ENCODE measurements around the gene RCBTB1.

The RCBTB1 gene

DNA sequence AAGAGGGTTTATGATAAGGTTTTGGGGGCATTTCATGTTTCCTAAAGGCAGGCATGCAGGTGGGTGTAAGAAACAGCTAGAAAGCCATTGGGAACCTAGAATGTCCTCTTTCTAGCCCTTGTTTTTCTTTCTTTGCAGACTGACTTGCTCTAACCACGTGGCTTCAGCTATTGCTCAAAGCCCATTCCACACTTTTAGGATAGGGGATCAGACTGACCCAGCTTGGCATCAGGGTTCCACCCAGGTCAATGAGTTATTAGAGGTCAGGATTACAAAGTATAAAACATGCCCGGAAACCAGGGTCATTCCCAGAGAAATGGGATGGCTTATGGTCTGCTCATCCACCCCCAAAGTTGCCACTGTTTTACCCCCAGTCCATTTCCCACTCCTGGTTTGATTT is 72.8 kb downstream of the RCBTB1 start:
- DNase-seq (ENCODE audit: low spot score) = no peak

DNA sequence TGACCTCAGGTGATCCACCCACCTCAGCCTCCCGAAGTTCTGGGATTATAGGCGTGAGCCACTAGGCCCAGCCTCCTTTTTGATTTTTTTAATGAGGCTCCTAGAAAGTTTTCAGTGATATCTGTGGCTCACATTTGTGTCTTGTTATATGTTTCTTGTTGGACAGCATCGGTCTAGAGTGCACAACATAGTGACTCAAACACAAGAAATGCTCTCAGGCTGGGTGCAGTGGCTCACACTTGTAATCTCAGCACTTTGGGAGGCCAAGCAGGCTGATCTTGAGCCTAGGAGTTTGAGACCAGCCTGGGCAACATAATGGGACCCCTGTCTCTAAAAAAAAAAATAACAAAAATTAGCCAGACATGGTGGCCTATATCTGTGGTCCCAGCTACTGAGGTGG is 81.4 kb downstream of the RCBTB1 start:
- DNase-seq (ENCODE audit: low spot score) = no peak

DNA sequence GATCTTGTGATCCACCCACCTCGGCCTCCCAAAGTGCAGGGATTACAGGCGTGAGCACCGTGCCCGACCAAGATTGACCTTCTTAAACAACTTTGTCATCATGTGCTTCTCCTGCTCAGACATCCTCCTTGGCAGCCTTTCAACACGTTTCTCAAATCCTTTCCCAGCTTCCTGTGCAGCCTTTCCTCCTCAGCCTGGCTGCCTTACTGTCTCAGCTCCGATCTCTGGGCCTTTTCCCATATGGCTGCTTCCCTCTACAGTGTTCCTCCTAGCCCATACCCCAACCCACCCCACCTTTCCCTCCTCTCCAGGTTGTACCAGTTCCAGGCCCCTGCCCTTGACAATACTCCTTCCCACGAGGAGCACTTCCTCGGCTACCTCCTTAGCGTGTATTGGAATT is 82.4 kb downstream of the RCBTB1 start:
- DNase-seq (ENCODE audit: low spot score) = no peak

DNA sequence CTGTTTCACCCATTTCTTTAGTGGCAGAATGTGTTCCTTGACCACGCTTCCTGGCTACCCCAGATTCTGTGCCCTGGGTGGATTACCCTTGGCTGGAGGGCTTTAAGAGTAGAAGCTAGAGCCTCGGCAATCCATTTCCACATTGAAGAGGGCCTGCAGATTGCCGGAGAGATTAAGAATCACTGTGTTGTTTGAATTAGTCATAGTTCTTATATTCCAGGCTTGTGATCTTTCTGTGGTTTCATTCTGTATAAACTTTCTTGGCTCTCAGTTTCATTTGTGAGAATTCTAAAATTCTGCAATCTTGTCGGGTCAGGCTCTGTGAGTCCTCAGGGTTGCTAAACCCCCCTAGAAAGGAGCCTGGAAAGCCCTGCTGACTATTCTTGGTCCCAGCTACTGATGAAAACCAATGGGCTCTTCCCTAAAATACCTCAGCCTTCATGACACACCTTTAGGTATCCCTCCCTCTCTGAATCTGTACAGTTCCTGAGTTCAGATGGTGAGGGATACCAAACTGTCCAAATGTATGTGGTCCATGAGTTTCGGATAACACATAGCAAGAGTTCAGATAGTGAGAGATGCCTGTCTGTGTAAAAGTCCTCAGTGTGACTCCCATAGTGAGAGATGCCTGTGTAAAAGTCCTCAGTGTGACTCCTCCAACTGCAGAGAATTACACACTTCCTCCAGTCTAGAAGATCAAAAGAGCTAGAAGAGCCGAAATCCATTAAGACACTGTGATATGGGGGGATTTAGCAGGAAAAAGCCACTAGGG is 85.3 kb downstream of the RCBTB1 start:
- DNase-seq (ENCODE audit: low spot score) = no peak

DNA sequence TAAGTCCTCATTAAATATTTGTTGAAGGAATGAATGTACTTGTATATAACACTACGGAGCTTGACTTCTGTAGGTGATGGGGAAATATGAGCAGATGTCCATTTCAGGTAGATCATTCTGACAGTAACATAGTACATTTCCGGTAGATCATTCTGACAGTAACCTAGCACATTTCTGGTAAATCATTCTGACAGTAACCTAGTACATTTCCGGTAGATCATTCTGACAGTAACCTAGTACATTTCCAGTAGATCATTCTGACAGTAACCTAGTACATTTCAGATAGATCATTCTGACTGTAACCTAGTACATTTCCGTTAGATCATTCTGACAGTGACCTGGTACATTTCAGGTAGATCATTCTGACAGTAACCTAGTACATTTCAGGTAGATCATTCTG is 87.2 kb downstream of the RCBTB1 start:
- peak; percentile 21 for DNase-seq (ENCODE audit: low spot score)

DNA sequence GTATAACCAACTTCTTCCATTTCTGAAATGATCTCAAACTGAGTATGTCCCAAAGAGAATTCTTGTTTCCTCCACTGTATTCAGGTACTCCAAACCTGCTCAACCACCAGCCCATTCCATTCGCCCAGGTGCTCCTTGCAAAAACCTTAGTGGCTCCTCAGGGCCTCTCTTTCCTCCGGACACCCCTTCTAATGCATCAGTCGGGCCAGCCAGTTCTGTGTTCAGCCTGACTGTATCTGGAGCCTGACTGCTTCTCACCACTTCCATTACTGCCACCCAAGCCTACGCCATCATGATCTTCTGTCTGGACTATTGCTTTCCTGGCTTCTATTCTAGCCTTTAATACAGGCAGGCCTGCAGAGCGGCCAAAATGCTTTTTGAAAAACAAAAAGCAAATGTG is 88.1 kb downstream of the RCBTB1 start:
- DNase-seq (ENCODE audit: low spot score) = no peak

DNA sequence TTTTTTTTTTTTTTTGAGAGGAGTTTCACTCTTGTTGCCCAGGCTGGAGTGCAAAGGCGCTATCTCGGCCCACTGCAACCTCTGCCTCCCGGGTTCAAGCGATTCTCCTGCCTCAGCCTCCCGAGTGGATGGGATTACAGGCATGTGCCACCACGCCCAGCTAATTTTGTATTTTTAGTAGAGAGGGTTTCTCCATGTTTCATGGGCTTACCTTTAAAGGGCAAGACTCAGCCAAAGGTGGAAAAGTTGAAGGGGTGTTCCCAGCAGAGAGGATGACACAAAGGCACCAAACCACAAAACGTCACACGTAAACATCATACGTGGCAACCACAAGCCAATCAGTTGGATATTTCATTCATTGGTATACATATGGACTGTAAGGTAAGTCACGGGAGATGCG is 88.5 kb downstream of the RCBTB1 start:
- peak; percentile 43 for DNase-seq (ENCODE audit: low spot score)

DNA sequence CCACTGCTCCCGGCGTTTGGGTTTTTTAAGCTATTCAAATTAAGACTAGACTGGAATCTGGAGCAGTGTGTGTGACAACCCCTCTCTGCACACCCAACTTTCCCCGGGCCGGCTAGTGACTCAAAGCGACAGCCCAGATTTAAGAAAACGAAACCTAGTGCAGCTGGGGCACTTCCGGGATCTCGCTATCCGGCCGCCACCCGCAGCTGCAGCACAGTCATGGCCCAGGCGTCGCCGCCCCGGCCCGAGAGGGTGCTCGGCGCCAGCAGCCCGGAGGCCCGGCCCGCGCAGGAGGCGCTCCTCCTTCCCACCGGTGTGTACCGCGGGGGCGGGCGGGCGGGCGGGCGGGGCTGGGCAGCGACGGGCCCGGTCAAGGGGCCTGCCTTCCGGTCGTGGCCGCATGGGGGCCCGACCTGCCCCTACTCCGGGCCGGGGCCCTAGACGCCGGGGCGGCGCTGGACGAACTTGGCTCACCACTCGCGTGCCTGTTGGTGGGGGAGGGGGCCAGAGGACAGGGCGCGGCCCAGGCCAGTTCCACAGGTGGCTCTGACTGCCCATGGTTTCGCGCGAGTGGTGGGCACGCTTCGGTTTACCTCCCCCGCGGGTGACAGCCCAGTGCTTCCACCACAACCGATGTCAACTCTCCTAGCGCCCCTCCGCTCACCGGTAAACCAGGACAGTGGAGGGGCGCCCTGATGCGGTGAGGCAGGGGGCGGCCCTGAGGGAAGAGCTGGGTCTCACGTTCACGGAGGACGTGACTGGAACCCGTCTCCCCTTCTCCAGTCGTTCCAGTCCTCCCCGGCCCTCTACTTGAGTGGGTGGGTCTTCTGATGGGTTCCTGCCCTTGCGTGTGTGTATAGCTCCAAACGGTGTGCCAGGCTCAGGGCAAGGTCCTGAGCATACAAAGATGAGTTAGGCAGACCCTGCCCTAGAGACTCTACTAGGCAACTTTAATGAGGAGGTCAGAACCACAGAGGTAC is 89.3 kb downstream of the RCBTB1 start, which contains the start of gene PHF11:
PHF11 (plus strand) TSS at position 171 of the 980 bp plus-strand sequence; CDS start at position 220, 49 bp downstream.
- peak; percentile 86 for DNase-seq (ENCODE audit: low spot score)

DNA sequence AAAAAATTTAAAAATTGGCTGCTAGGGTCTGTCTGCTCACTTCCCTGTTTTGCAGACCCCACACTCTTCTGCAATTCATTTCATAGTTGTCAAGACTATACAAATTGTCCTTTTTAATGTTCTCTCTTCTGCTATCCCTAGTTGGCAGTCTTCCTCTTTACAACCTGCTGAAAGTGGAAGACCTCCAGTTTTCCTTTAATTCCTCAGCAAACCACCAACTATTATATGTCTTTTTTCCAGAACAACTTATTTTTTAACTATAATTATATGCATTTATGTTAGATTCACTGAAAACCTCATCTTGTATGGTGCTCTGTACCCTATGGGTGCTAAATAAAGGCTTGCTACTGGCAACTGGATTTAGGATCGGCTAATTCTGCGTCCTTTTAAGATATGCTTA is 90.7 kb downstream of the RCBTB1 start:
- DNase-seq (ENCODE audit: low spot score) = no peak

DNA sequence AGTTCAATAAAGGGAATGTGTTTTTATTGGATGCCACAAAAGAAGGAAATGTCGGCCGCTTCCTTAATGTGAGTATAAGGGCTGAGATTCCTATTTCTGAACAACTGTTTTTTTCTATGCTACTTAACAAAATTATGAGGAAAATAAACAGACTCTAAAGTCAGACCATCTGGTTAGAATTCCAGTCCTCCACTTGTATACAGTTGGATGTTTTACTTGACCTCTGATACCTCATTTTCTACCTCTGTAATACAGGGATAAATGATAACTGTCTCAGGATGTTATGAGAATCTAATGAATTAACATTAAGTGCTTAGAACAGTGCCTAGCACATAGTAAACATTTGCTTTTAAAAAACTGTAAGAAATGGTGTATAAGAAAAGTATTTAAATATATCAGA is 96.8 kb downstream of the RCBTB1 start:
- DNase-seq (ENCODE audit: low spot score) = no peak
